ENCODE measurements around the gene TNFRSF19.
"Not testable (repeated sequence)": the region's sequence is repeated elsewhere in the genome, so short reads cannot be mapped to it uniquely, and the experiment has no call there.

The TNFRSF19 gene, protein sequence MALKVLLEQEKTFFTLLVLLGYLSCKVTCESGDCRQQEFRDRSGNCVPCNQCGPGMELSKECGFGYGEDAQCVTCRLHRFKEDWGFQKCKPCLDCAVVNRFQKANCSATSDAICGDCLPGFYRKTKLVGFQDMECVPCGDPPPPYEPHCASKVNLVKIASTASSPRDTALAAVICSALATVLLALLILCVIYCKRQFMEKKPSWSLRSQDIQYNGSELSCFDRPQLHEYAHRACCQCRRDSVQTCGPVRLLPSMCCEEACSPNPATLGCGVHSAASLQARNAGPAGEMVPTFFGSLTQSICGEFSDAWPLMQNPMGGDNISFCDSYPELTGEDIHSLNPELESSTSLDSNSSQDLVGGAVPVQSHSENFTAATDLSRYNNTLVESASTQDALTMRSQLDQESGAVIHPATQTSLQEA

DNA sequence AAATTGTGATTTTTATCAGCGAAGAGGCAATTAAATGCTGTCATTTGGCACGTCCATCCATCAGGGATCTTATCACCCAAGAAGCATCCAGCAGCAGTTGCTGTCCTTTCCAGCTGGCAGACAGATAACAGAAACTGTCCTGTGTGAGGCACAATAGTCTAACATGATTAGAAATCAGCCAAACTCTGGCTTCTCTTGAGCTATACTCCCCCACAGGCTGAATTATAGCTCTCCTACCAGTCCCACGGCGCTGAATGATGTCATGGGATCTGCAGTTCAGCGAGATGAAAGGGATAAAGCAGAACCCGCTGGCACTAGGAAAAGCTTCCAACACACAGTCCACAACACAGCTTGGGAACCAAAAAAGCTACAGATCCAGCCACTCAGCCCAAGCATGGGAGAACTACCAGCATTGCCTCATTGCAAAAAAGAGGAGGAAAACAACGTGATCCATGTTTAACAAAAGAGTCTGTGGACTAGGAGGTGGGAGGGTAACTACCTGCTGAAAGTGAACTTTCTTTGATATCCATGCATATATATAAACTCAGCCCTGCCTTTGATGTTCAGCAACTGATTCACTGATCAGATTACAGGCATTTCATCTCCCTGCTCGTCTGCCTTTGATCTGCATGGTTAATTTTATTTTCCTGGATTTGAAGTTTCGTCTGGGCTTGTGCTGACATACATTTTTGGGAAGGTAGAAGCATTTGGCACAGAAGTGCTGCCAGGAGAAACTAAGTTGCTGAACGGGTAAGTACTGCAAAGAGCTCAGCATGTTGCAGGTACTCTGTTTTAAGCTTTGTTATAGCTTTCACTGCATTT, at the start of gene TNFRSF19:
Gene TNFRSF19, plus strand, starts transcription at position 314 of the 822 bp plus-strand sequence. CDS start 19,772 bp downstream, outside the sequence.
- H3K4me3 ChIP-seq (ENCODE audit: low read depth, low read length) = no peak within 1 kb of the TSS

DNA sequence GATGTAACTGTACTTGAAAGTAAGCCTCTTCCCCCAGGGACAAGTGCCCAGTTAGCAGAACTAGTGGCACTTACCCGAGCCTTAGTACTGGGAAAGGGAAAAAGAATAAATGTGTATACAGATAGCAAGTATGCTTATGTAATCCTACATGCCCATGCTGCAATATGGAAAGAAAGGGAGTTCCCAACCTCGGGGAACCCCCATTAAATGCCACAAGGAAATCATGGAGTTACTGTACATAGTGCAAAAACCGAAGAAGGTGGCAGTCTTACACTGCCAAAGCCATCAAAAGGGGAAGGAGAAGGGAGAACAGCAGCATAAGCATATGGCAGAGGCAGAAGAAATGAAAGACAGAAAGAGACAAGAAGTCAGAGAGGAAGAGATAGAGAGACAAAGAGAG, 40.3 kb upstream of the TNFRSF19 start:
- not testable (repeated sequence) for DNase-seq (ENCODE audit: low read depth); H3K4me3 ChIP-seq (ENCODE audit: low read depth, low read length)

More for the DNA sequence above, at the start of gene TNFRSF19:
- no peak for TF ChIP-seq POLR2A (IDR thresholded peaks at IDR 0.05; ENCODE audit: extremely low read depth, insufficient read length)
- no peak for TF ChIP-seq MYC (IDR thresholded peaks at IDR 0.05; ENCODE audit: low read depth, low read length)
- TF ChIP-seq, protein P1, sequence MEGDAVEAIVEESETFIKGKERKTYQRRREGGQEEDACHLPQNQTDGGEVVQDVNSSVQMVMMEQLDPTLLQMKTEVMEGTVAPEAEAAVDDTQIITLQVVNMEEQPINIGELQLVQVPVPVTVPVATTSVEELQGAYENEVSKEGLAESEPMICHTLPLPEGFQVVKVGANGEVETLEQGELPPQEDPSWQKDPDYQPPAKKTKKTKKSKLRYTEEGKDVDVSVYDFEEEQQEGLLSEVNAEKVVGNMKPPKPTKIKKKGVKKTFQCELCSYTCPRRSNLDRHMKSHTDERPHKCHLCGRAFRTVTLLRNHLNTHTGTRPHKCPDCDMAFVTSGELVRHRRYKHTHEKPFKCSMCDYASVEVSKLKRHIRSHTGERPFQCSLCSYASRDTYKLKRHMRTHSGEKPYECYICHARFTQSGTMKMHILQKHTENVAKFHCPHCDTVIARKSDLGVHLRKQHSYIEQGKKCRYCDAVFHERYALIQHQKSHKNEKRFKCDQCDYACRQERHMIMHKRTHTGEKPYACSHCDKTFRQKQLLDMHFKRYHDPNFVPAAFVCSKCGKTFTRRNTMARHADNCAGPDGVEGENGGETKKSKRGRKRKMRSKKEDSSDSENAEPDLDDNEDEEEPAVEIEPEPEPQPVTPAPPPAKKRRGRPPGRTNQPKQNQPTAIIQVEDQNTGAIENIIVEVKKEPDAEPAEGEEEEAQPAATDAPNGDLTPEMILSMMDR (IDR thresholded peaks at IDR 0.05; ENCODE audit: low read depth, low read length) = no peak
- TF ChIP-seq, protein P2, sequence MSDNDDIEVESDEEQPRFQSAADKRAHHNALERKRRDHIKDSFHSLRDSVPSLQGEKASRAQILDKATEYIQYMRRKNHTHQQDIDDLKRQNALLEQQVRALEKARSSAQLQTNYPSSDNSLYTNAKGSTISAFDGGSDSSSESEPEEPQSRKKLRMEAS (IDR thresholded peaks at IDR 0.05; ENCODE audit: low read depth, low read length) = no peak
- DNase-seq (ENCODE audit: low read depth) = no peak

DNA sequence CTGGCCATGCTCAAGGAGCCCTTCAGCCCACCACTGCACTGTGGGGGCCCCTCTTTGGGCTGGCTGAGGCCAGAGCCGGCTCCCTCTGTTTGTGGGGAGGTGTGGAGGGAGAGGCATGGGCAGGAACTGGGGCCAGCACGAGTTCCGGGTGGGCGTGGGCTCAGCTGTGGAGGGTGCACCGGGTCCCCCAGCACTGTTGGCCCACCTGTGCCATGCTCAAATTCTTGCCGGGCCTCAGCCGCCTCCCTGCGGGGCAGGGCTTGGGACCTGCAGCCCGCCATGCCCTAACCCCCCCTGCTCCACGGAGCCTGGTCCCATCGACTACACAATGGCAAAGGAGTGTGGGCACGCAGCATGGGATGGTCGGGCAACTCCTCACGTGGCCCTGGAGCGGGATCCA, 38.8 kb upstream of the TNFRSF19 start:
- TF ChIP-seq MYC (IDR thresholded peaks at IDR 0.05; ENCODE audit: low read depth, low read length) (no peak), POLR2A (IDR thresholded peaks at IDR 0.05; ENCODE audit: extremely low read depth, insufficient read length) (no peak)
- TF ChIP-seq, protein P1 (IDR thresholded peaks at IDR 0.05; ENCODE audit: low read depth, low read length) = no peak
- TF ChIP-seq, protein P2 (IDR thresholded peaks at IDR 0.05; ENCODE audit: low read depth, low read length) = no peak

DNA sequence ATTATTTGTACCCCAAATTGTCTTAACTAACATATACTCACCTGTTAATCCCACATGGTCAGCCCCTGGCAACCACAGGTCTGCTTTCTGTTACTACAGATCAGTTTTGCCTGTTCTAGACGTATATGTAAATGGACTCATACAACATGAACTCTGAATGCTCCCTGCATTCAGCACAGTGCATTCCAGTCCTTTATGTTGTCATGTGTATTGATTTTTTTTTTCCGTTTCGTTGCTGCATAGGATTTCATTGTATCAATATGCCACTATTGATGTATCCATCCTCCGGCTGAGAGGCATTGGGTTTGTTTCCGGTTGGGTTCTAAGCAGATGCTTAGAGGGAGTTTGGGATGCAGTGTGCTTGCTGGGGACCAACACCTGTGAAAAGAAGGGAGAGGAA, 36.1 kb upstream of the TNFRSF19 start:
- no peak overlapping the region for H3K4me3 ChIP-seq (ENCODE audit: low read depth, low read length)
- TF ChIP-seq POLR2A (IDR thresholded peaks at IDR 0.05; ENCODE audit: extremely low read depth, insufficient read length) = no peak
- no peak for TF ChIP-seq MYC (IDR thresholded peaks at IDR 0.05; ENCODE audit: low read depth, low read length)
- TF ChIP-seq, protein P2 (IDR thresholded peaks at IDR 0.05; ENCODE audit: low read depth, low read length) = no peak
- TF ChIP-seq, protein P1 (IDR thresholded peaks at IDR 0.05; ENCODE audit: low read depth, low read length) = no peak
- DNase-seq (ENCODE audit: low read depth) = no peak

More for the DNA sequence above, 38.8 kb upstream of the TNFRSF19 start:
- H3K4me3 ChIP-seq (ENCODE audit: low read depth, low read length) = no peak overlapping the region
- no peak for DNase-seq (ENCODE audit: low read depth)

DNA sequence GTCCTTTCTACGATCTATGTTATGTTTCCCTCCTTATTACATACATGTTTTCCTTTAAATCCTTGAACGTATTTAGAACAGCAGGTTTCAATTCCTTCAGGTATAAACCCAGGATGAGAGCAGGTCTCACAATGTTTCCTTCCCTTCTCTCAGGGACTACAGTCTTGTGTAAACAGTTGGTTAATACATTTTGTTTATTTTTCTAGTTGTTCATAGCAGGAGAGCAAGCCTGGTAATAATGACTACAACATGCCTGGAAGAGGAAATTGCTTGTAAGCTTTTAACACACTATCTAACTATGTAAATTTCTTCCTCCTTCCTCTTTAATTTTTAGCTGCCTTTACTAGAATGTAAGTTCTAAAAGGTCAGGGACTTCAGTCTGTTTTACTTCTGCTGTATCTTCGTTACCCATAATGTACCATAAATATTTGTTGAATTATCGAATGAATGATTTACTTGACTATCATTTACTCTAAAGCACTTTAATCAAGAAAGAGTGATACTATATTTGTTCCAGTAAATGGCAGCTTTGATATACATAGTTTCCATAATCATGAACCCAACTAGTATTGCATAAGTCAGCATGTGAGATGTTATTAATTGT, 28.9 kb upstream of the TNFRSF19 start:
- no peak for DNase-seq (ENCODE audit: low read depth)
- TF ChIP-seq POLR2A (IDR thresholded peaks at IDR 0.05; ENCODE audit: extremely low read depth, insufficient read length) (no peak), MYC (IDR thresholded peaks at IDR 0.05; ENCODE audit: low read depth, low read length) (no peak)
- TF ChIP-seq, protein P2 (IDR thresholded peaks at IDR 0.05; ENCODE audit: low read depth, low read length) = no peak
- TF ChIP-seq, protein P1 (IDR thresholded peaks at IDR 0.05; ENCODE audit: low read depth, low read length) = no peak
- no peak overlapping the region for H3K4me3 ChIP-seq (ENCODE audit: low read depth, low read length)
